Measurements from ENCODE around the gene ARGFX.

The ARGFX gene

GRCh38 chr3:121601212-121601812 is 33.6 kb downstream of the ARGFX start:
- no peak for DNase-seq

GRCh38 chr3:121604759-121605158 is 37.0 kb downstream of the ARGFX start:
- no peak for DNase-seq

- no peak for DNase-seq
These were observed 38.4 kb downstream of the ARGFX start for GRCh38 chr3:121606106-121606505.
